Nucleus accumbens (tissue), 56 donors: Measurements from ENCODE around the gene TBCK.

ENCODE experiments used
- DNase-seq, 56 donors: peaks; one replicate each; lab custom pipeline; 2025; lab: John Stamatoyannopoulos, UW

The TBCK gene

DNA sequence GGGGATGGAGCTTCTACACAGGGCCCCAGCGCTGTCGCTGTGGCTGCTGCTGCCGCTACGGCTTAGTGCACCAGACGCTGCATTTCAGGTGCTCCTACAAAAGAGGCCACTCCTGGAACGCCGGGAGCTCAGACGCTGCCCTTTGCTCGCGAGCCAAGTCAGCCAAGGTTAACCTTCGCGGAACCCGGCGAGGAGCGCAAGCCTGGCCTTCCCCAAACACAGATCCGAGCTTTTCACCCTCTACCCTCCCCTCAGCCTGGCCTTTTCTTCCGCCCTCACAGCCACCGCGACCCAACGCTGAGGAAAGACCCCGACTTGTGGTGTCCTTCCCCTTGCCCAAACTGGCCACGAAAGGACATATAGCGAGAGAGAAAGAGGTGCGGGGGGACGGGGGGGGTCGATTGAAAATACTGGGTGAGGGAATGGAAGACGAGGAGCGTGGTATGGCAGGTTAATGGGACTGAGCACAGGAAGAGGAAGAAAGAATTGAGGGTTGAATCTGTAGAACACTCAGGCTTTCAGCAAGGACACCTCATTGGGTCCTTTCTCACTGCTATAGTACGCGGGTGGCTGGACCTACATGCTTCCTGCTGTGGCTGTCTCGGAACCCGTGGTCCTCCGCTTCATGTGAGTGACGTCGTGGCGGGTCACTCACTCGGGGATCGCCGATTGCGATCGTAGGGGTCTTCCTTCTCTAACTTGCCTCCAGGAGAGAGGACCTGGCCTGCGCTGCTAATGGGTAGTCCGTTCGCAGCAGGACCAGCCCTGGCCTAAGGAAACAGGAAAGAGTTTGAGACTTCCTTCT lies at the start of gene TBCK, which contains the start of gene AIMP1:
Gene TBCK, minus strand, starts transcription at position 242 of the 805 bp plus-strand sequence. CDS start 7,249 bp downstream, outside the sequence.
Gene AIMP1, plus strand, starts transcription at position 583 of the 805 bp plus-strand sequence. CDS start 8,460 bp downstream, outside the sequence.
- peak; percentile 58 to 96 (median 87) for DNase-seq

DNA sequence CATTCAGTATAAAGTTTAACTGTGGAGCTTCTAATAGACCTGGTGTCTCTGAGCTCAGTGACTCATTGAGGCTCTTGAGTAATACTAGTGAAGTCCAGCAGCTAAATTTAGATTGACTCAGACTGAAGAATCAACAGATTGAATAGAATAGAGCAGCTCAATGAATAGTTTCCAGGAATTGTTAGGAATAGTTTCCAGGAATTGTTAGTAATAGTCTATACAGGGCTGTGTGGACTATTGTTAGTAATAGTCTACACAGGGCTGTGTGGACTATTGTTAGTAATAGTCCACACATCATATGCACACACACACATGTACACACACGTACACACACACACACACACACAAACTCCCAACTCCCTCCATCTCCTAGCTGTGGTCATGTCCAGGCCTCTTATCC lies 49.6 kb upstream of the TBCK start:
- no peak for DNase-seq

DNA sequence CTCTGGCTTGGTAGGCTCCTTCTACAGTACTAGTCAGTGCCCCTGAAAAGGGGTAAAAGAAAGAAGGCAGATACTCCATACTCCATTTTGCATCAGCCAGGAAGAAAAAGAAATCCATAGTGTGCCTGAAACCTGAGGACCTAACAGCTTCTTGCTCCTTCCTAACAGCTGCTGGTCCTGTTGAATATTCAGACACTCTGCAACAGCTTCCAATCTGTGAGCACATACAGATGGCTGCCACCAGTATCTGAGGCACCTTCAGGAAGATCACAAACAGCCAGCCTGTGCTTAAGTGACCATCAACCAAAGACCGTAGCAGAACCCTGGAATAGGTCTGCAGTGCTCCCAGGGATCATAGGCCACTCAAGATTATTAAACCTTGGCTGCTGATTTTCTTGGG lies 48.3 kb upstream of the TBCK start:
- no peak for DNase-seq

DNA sequence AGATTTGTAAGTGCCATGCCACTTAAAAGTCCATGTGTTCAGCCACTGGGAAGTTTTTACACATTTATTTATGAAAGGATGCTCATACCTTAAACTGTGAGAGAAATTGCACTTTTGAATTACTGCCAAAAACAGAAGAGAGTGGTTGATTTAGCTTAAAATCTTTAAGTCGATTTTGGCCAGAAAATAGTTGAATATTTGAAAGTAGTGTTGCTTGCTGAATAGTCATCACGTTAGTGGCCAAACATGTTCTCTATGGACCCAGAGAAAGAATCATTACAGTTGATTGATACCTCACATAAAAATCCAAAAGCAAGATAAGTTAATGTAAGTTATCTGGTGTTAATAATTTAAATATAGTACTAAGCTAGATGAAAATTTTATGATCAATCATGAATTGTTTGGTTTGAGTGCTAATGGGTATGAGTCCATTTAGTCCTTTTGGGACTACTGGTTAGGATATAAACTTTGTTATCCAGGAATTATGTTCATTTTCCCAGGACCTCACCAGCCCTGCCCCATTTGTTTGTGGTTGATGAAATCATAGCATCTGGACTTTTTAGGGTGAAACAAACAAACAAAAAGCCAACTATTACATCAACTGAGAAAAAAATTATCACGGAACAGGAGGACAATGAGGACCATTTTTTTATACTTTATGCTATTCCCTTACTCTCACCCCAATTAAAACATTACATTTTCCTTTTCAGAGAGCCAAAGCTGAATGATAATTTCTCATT lies 46.2 kb upstream of the TBCK start:
- no peak for DNase-seq

DNA sequence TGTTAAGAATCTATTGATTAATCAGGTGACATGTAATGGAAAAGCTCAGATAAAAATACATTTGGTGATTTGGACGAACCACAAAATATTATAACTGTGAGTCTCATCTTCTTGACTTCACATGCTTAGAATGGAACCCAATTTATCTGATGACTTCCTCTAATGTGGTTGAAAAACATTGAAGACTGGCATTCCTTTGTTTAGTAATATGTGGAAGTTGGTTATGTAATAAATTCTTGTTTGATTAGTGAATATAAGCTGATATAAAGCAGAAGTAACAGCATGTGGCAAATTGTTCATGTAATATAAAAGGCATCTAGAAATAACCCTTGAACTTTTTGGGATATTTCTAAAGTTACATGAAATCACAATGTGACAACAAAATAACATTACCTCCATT lies 42.9 kb upstream of the TBCK start:
- no peak for DNase-seq

DNA sequence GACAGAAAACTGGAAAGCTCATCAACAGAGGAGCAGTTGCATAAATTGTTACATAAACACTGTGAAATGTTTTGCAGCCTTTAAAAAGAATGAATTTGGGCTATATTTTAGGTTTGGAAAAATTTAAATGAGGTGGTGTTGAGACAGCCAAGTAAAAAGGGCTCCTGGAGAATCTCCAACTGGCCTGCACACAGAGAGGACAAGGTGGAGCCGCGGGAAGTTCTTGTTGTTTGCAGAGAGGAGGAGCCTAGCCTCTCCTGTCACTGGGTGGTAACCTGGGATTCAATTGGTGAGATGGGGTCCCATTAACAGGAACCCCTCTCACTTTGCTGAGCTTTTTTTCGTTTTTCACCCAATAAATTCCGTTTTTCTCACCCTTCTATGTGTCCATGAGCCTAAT lies 39.2 kb upstream of the TBCK start:
- DNase-seq: no peak

DNA sequence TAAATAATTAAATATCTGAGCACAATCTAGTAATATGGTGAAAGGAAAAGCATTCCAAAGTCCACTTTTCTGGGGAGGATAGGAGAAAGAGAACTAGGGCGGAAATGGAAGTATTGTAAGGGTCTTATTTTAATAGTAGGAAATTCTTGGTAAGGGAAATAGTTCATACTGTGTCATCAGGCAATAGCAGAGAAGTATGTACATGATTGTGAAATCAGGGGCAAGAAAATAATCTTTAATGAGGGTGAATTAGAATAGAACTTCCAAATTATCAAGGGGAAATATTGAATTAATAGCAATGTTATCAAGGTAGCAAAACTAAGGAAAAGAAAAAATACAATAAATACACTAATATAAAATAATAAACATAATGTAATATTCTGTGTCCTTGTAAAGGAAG lies 37.8 kb upstream of the TBCK start:
- DNase-seq: no peak

DNA sequence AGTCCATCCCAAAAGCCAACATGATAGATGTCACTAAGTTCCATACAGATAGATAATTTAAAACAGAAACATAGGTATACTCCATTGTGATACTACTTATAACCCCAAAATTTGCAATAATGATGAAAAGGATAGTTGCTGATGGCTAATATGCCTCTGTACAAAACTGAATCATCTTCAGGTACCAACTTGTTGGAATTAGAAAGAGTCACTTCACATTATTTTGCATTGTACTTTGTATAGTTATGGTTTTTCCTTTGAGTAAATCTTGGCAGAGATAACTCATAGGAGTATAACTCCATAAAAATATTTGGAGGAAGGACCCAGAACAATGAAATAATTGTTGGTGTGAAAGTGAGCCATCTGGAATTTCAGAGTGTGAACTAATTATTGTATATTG lies 35.0 kb upstream of the TBCK start:
- no peak for DNase-seq

DNA sequence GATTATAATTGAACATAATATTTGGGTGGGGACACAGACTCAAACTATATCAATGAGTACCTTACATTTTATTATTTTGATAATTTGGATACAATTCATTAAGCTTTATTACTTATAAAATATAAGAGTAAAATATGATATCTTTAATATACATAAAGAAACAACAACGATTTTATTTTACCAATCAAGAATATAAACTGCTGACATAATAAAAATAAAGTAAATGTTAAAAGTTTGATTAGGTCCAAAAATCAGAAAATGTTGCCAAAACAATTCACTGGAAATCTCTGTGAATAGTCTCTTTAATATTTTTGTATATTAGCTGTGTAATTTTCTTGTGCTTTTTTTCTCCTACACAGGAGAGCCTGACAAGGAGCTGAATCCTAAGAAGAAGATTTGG lies 31.2 kb upstream of the TBCK start:
- DNase-seq: no peak

DNA sequence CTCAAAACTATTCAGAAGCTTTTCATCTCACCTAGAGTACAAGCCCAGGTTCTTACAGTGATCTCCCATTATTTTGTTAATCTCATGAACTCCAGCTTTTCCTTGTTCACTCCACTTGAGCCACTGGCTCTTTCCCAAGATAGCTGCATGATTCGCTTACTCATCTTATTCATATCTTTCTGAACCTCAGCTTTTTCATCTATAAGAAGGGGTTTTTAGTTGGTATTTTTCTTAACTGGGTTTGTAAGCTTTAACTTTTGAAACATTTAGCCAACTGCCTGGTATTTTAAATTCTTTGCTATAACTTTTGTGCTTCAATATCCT lies 28.6 kb upstream of the TBCK start:
- DNase-seq: no peak

DNA sequence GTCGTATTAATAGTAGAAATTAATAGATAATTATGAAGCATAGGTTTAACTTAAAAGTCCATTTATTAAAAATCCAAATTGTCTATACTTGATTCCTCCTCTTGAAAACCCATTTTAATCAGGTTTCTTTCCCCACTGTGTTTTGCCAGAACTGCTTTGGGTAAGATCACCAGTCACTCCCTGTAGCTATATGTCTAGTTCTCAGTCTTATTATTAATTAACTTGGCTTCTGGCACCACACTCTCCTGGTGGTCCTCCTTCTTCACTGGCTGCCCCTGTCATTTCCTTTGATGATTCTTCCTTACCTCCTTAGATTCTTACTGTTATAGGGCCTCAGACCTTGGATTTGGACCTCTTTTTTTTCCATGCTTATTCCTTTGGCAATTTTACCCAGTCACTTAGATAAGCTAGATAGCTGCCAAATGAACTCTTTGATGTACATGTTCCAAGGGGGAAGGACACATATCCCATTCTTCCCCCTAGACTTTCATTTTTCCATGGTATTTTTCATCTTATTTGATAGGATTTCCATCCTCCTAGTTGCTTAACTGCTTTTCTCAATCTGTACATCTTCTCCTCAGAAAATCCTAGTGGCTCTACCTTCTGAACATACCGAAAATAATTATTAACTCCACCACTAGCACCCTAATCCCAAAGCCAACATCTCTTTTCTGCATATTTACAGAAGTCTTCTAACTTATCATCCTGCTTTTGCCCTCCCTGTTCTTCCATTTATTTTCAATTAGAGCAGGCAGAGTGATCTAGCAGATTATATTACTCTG lies 28.0 kb upstream of the TBCK start:
- DNase-seq: no peak

DNA sequence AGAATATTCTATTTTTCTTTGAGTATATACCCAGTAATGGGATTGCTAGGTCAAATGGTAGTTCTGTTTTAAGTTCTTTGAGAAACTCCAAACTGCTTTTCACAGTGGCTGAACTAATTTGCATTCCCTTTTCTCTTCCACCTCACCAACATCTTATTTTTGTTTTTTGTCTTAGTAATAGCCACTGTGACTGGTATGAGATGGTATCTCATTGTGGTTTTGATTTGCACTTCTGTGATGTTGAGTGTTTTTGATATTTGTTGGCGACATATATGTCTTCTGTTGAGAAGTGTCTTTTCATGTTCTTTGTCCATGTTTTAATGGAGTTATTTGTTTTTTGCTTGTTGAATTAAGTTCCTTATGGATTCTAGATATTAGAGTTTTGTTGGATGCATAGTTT lies 24.8 kb upstream of the TBCK start:
- DNase-seq: no peak

DNA sequence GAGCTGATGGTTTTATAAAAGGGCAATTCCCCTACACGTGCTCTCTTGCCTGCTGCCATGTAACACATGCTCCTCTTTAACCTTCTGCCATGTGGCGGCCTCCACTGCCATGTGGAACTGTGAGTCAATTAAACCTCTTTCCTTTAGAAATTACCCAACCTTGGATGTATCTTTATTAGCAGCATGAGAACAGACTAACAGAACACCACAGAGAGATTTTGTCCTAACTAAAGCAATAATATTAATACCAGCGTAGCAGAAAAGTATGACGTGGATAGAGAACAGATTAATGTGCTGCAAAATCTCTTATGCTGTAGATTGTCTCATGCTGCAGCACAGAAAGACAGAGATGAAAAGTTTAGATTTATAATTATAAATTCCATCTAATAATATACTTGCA lies 23.4 kb upstream of the TBCK start:
- no peak for DNase-seq

DNA sequence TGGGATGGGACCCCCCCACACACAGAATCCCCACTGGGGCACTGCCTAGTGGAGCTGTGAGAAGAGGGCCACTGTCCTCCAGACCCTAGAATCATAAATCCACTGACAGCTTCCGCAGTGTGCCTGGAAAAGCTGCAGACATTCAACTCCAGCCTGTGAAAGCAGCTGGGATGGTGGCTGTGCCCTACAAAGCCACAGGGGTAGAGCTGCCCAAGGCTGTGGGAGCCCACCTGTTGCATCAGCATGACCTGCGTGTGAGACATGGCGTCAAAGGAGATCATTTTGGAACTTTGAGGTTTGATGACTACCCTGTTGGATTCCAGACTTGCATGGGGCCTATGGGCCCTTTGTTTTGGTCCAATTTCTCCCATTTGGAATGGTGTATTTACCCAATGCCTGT lies 22.7 kb upstream of the TBCK start:
- no peak for DNase-seq

DNA sequence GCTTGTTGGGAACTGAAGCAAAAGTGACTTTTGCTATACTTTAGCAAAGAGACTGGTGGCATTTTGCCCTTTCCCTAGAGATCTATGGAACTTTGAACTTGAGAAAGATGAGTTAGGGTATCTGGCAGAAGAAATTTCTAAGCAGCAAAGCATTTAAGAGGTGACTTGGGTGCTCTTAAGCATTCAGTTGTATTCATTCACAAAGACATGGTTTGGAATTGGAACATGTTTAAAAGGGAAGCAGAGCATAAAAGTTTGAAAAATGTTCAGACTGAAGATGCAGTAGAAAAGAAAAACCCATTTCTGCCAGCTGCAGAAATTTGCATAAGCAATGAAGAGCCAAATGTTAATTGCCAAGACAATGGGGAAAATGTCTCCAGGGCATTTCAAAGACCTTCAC lies 21.9 kb upstream of the TBCK start:
- DNase-seq: no peak

DNA sequence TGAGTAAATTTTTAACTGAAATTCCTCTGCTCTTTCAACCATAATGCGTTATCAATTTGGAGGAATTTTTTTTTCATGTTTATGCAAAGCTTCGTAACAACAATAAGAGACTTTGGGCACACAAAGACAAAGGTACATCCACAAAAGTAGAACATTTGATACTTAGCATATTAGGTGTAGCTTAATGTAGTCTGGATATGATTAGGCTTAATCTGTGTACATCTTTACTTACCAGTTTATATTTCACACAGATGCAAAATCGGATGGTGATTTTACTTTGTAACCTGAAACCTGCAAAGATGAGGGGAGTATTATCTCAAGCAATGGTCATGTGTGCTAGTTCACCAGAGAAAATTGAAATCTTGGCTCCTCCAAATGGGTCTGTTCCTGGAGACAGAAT lies 20.6 kb upstream of the TBCK start:
- DNase-seq: no peak

DNA sequence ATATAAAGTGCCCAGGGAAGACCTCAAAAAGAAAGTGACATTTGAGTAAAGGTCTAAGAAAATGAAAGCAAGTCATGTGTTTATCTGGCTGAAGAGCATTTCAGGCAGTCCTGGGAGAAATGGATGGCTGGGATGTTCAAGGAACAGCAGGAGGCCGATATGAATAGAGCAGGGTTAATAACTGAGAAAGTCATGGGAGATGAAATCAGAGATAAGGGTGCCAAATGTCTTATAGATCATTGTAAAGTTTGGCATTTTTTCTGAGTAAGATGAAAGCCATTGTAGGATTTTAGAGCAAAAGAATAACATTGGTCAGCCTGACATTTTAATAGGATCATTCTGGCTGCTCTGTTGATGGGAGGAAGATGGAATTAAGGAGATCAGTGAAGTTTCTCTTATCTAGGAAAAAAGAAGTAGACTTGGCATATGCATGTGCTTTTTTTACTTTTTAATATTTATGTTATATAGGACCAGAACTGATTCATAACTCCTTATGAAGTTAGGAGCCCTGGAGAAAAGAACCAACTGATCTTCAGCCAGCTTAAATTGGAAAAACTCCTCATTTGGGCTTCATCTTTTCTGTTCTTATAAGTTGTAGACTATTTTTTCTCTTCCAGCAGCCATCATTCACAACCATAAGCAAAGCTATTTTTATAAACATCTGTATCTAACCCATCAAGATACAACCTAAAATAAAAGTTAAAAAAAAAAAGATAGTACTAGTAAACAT lies 18.9 kb upstream of the TBCK start:
- no peak for DNase-seq

DNA sequence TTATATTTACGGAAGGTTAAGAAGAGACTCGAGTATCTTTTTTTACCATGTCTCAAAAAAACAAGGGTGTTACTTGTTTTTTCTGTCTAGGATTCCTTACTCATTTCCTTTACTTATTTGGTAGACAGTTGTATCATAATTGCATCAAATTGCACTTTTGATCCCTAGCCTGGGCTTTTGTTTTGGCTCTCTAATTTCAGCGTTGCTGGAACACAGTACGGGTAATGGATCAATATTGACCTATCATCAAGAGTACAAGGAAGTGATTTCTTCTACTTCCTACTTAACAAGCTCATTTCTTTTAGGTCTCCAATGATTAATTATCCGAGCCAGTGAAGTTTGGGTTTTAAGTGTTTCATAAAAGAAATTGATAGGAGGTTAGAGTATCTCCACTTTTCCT lies 17.2 kb upstream of the TBCK start:
- DNase-seq: no peak

DNA sequence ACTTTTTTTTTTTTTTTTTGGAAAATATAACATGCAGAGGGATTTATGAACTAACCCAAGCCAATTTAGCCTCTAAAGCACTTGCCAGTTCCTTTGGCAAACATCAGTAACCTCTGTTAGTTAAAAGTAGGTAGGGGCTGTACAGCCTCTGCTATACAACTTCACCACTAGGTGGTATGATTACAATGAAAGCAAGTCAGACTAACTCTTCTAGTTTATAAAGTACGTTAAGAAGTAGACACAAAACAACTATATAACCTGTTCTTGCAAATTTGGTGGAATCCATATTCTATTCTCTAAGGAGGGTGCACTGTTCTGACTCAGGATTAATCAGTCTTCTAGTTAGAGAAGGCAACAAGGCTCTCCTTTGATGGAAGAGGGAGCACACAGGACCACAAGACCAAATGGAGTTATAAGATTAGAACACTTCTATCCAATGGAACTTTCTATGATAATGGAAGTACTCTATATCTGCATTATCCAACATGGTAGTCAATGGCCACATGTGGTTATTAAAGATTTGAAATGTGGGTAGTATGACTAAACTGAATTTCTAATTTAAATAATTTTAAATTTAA lies 13.1 kb upstream of the TBCK start:
- no peak for DNase-seq

DNA sequence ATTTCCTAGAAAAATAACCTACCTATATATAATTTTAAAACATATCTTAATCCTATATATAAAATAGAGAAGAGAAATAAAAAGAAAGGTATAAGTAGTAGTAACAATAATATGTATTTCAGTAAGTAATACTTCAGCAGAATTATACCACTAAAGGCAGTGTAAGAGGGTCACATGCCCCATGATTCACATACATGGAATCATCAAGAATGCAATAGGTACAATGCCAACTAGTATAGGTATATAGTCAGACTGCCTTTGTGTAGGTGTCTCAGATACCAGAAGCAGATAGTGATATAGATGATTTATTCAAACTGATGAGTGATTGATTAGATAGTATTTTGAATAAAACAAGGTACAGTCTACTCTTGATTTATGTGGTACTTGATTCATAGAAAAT lies 9.8 kb upstream of the TBCK start:
- DNase-seq: no peak
